Stimulated activated CD4-positive, alpha-beta T cell treated with anti-CD3 and anti-CD28 coated beads, TNF-alpha, amount 100 ng/mL, for 24 hours (primary cell): ENCODE data around the gene TUBGCP5.
"Not testable (repeated sequence)": the region's sequence is repeated elsewhere in the genome, so short reads cannot be mapped to it uniquely, and the experiment has no call there.

ENCODE experiments used
- DNase-seq, 3 experiments: peaks; one replicate each; pipeline ENCODE4 v3.0.0-alpha.2; 2020; ENCODE audit warnings: low read depth in 3 of 3

Gene TUBGCP5

DNA sequence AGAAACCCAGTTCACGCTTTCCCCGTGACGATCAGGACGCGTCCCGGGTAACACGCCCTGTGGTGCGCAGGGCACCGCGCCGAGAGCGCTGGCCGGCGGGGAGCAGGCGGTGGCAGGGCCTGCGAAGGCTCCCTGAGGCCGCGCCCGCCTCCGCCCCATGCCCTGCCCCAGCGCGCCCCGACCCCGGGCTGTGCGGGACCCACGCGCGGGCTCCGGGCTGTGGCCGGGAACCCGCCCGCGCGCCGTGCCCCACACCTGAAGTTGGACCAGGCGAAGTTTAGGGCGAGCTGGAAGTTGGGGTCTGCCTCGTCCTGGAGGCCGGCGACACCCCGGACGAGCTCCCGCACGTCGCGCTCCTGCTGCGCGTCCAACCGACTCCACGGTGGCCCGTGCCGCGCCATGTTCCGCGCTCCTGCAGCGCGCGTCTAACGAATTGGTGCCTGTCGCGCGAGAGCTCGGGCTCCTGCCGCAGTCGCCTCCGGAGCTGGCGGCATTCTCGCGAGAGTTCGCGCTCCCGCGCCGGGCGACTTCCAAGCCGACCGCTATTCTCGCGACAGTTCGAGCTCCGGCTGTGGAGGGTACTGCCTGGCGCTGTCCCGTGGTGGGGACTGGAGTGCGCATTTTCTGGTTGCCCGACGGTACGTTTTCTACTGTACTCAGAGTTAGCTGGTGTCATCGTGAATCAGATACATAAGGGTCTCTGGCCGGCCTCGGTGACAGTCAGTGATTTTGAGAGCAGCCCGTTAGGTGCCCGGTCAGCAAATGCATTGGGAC is at the start of gene TUBGCP5:
Gene TUBGCP5, minus strand, starts transcription at position 427 of the 774 bp plus-strand sequence. Its CDS starts 26 bp downstream, at position 401.
- DNase-seq = peak; percentile 95 to 98 (median 95)

DNA sequence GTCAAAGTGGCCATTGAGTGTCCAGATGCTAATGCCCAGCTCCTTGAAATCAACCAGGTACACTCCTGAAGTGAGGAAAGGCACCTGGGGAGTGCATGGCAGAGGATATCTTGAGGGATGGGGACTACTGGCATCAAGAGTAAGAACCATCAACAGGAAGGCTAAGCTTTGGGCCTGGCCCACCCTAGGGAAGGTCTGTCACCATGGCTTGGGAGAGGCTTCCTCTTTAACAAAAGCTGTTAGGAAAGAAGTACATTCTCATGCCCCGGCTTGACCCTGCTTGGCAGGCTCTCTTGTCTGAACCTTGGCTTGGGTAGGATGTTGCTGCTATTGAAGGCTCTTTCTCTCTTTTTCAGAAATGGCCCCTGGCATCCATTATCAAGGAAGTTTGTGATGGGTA is 43.7 kb upstream of the TUBGCP5 start:
- no peak for DNase-seq

DNA sequence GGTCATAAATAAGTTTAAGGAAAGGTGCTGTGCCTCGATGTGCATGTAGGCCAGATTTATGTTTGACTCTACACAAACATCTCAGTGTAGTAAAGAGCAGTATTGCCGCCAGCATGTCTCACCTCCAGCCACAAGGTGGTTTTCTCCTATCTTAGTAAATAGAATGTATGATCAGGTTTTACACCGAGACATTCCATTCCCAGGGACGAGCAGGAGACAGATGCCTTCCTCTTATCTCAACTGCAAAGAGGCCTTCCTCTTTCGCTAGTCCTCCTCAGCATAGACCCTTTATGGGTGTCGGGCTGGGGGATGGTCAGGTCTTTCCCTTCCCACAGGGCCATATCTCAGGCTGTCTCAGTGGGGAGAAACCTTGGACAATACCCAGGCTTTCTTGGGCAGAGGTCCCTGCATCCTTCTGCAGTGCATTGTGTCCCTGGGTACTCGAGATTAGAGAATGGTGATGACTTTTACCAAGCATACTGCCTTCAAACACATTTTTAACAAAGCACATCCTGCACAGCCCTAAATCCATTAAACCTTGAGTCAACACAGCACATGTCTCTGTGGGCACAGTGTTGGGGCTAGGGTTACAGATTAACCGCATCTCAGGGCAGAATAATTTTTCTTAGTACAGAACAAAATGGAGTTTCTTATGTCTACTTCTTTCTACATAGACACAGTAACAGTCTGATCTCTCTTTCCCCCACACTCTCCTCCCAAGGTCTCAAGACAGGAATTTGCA is 42.8 kb upstream of the TUBGCP5 start:
- not testable (repeated sequence) for DNase-seq

DNA sequence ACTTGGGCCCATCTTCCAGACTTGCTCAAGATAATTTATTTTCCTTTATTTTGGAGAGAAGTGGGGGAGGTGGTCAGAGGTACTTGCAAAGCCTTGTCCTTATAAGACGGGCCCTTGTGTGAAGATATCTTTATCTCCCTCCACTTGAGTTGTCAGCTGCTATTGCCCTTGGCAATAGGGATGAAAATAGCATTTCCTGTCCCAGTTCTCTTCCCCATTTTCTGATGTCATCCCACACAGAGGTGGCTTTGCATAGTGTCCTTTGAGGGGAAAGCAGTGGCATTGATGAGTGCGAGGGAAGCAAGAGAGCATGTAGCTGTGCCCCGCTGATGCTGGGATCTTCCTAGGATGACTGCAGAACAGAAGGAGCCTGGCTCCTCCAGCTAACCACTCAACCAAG is 41.9 kb upstream of the TUBGCP5 start:
- no peak for DNase-seq

DNA sequence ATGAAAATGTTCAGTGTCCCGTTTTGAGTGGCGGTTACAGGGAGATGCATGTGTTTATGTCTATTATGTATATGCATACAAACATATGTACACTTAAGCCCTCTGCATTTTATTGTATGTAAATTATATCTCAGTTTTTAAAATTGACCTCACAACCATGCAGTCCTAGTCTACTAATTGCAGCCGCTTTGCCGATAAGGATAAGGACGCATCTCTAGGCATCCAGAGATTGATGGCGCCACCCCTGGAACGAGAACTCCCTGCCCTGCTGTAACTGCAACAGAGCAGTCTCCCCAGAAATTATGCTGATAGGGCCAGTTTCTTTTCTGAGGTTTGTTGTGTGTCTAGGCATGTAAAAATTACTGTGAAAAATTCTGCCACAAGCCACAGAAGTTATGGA is 40.4 kb upstream of the TUBGCP5 start:
- DNase-seq = no peak

DNA sequence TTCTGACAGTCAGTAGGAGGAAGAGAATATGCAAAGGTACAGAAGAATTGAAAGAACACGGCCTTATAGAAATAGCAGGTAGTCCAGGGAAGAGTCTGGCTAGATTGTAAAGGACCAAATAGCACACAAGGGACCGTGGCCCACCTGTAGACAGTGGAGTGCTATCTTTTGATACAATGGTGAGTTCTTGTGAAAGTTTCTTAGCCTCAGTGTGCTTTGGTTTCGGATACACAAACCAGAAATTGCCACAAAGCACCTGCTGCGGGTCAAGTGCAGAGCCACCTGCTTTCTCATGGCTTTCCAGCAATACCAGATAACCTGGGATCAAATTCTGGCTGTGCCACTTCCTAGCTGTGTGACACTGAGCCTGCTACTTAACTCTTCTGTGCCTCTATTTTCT is 36.6 kb upstream of the TUBGCP5 start:
- no peak for DNase-seq

DNA sequence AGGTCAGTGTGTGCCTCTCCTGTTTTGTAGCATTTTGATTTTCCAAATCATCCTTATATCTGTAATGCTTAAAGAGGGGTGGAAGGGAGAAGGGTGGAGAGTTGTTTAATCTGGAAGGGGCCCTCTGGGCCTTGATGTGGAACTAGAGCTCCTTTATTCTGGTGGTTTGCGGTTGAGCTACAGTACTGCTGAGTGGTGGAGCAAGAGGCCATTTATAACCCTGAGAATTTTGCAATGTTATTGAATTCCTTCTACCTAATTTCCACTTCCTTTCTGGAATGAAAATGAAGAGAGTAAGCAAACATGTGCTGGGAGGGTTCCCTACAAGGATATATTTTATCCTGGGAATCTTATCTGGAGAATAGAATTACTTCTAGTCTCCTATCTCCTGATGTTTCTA is 35.3 kb upstream of the TUBGCP5 start:
- no peak for DNase-seq

DNA sequence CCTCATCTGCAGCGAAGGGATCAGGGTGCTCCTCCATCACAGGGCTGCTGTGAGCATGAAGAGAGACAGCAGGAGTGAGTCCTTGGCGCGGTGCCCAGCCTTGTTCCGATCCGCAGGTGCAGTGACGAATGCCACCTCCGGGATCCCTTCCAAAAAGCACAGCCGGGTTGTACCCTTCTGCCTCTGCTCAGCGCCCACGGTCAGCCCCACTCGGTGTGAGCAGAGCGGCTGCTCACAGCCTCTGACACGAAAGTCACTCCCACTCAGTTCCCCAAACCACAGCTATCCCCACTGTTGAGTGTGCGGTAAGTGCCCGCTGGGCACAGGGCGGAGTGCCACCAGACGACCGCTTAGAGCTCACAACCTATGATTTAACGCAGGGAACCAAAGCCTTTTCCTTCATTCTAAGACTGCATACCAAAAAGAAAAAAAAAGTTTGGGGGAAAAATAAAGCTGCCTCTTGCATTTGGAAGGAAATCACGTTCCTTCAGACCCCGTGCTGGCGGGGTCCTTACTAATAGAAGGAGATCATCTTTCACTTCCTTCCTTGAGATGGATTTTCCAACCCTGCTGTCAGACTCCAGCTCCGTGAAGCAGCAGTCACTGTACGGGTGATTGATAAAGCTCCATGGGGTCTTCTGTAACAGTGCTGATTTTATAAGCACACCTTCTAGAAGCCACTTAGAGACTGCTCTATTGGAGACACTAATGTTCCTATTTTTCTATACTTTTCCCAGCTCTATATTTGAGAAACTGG is 34.7 kb upstream of the TUBGCP5 start:
- DNase-seq = no peak

DNA sequence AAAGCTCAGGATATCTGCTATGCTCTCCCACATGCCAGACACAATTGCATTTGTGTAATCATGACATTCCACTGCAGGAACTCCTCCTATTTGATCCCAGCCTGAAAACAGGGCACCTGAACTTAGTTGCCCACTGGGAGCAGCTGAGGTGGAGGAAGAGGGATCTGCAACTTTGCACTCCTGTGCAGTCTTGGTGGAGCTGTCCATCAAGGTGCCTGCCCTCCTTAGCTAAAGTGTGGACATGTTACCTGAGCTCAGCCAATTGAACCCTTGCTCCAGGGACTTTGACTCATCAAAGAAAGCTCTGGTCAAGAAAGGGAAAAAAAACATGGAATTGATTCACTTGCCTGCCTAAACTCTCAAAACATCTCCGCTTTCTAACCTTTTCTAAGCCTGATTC is 33.3 kb upstream of the TUBGCP5 start:
- no peak for DNase-seq

DNA sequence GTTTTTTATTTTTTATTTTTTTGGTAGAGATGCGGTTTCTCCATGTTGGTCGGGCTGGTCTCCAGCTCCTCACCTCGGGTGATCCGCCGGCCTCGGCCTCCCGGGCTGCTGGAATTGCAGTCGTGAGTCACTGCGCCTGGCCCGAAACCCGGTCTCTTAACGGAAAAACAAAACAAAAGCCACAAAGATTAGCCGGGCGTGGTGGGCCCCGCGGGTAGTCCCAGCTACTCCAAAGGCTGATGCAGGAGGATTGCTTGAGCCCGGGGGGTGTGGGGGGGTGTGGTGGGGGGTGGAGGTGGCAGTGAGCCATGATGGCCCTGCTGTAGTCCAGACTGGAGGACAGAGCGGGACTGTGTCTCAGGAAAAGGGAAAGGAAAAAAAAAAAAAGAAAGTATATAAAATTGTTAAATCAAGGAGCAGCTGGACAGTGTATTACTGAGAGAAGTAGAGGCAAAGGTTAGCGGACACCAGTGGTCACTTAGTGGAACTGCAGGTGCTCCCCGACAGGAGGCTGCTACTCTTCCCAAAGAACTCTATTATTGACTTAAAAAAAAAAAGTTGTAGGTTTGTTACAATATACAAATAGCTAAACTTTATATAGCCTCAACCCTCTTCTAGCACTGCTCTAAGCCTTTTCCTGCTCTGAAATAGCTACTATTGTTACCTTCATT is 30.3 kb upstream of the TUBGCP5 start:
- DNase-seq = no peak

DNA sequence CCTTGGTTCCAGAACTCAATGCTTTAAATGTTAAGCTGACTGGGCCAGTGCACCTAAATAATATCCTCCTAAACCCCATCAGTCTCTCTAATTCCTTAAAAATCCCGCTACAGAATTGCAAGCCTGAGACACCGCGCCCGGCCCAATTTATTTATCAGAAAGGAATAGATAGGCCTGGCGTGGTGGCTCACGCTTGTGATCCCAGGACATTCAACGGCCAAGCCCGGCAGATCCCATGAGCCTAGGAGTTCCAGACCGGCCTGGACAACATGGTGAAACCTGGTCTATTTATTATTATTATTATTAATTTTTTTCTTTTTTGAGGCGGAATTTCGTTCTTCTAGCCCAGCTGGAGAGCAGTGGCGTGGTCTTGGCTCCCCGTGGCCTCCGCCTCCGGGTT is 28.0 kb upstream of the TUBGCP5 start:
- no peak for DNase-seq

DNA sequence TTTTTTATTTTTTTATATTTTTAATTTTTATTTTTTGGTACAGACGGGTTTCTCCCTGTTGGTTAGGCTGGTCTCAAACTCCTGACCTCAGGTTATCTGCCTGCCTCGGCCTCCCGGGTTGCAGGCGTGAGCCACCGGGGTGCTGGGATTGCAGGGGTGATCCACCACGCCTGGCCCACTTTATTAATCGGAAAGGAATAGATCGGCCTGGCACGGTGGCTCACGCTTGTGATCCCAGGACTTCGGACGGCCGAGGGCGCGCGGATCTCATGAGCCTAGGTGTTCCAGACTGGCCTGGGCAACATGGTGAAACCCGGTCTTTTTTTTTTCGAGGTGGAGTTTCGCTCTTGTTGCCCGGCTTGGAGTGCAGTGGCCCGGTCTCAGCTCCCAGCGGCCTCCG is 26.5 kb upstream of the TUBGCP5 start:
- DNase-seq = no peak

DNA sequence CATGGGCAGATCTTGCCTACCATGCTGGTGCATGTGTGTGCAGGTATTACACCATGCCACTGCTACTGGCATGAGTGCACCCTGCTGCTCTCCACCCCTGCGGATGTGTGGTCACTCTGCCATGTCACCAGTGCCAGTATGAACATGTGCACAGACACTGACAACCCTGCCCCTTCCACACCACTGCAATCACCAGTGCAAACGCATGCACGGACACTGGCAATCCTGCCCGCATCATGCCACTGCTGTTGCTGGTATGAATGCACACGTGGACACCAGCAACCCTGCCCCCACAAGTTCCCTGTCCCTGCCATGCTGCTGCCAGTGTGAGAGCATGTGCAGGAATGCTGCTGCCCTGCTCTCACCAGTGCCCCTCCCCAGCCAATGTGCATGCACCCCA is 24.8 kb upstream of the TUBGCP5 start:
- no peak for DNase-seq

DNA sequence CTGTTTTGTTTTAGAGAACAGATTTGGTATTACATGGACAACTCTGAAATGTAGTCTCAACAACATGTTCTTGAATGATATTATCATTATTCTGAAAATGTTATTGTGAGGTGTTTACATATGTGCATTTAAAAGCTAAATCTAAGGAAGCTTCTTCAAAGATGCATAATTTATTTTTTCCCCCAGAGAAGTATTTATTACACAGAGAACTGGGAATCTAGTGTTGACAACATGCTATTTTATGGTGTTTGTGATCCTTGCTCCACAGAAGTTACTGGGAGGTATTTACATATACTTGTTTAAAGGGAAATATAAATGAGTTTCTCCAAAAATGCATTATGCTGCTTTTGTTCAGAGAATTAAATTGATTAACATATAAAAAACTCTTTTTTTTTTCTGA is 18.3 kb upstream of the TUBGCP5 start:
- no peak for DNase-seq

DNA sequence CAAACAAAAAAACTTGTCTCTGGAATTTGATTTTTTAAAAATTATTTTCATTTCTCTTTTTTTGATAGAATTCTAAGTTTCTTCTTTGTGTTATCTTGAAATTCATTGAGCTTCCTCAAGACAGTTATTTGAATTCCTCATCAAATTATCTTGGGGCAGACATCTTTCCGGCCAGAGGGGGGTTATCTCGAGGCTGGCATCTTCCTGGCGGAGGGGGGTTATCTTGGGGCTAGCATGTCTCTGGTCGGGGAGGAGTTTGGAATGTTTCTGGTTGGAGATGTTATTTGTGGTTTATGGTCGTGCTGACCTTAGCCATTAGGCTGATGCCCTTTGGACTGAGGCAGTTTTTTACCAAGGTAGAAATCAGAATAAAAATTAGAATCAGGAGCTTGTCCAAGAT is 15.9 kb upstream of the TUBGCP5 start:
- DNase-seq = no peak

DNA sequence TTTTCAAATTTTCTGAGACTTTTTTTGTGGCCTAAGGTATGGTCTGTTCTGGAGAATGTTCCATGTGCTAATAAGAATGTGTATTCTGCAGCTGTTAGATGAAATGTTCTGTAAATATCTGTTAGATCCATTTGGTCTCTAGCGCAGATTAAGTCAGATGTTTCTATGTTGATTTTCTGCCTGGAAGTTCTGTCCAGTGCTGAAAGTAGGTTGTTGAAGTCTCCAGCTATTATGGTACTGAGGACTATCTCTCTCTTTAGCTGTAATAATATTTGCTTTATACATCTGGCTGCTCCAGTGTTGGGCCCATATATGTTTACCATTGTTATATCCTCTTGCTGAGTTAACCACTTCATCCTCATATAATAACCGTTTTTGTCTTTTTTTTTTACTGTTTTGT is 13.2 kb upstream of the TUBGCP5 start:
- no peak for DNase-seq

DNA sequence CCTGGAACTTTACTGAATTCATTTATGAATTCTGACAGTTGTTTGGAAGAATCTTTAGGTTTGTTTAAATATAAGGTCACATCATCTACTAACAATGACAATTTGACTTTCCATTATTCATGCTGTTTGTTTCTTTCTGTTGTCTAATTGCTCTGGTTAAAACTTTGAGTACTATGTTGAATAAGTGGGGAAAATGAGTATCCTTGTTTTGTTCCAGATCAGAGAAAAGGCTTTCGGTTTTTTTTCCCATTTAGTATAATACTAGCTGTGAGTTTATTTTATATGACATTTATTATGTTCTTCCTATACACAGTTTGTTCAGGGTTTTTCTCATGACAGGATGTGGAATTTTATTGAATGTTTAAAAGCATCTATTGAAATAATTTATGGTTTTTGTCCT is 11.3 kb upstream of the TUBGCP5 start:
- DNase-seq = no peak

DNA sequence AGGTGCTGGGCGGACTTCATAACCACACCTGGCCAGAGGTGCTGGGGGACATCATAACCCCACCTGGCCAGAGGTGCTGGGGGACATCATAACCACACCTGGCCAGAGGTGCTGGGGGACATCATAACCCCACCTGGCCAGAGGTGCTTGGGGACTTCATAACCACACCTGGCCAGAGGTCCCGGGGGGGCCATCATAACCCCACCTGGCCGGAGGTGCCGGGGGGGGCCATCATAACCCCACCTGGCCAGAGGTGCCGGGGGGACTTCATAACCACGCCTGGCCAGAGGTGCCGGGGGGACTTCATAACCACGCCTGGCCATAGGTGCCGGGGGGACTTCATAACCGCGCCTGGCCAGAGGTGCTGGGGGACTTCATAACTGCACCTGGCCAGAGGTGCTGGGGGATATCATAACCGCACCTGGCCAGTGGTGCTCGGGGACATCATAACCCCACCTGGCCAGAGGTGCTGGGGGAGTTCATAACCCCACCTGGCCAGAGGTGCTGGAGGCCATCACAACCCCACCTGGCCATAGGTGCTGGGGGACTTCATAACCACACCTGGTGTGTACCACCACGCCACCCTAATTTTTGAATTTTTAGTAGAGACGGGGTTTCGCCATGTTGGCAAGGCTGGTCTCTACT is 10.7 kb upstream of the TUBGCP5 start:
- no peak for DNase-seq

DNA sequence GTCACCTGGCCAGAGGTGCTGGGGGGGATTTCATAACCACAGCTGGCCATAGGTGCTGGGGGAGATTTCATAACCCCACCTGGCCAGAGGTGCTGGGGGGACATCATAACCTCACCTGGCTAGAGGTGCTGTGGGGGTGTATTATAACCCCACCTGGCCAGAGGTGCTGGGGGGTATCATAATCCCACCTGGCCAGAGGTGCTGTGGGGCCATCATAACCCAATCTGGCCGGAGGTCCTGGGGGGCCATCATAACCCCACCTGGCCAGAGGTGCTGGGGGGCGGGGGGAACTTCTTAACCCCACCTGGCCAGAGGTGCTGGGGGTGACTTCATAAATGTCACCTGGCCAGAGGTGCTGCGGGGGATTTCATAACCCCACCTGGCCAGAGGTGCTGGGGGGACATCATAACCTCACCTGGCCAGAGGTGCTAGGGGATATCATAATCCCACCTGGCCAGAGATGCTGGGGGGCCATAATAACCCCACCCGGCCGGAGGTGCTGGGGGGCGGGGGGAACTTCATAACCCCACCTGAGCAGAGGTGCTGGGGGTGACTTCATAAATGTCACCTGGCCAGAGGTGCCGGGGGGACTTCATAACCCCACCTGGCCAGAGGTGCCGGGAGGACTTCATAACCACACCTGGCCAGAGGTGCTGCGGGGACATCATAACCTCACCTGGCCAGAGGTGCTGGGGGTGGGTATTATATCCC is 9.4 kb upstream of the TUBGCP5 start:
- not testable (repeated sequence) for DNase-seq

DNA sequence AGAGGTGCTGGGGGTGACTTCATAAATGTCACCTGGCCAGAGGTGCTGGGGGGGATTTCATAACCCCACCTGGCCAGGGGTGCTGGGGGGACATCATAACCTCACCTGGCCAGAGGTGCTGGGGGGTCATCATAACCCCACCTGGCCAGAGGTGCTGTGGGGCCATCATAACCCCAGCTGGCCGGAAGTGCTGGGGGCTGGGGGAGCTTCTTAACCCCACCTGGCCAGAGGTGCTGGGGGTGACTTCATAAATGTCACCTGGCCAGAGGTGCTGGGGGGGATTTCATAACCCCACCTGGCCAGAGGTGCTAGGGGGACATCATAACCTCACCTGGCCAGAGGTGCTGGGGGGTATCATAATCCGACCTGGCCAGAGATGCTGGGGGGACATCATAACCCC is 4.6 kb upstream of the TUBGCP5 start:
- DNase-seq = not testable (repeated sequence)

DNA sequence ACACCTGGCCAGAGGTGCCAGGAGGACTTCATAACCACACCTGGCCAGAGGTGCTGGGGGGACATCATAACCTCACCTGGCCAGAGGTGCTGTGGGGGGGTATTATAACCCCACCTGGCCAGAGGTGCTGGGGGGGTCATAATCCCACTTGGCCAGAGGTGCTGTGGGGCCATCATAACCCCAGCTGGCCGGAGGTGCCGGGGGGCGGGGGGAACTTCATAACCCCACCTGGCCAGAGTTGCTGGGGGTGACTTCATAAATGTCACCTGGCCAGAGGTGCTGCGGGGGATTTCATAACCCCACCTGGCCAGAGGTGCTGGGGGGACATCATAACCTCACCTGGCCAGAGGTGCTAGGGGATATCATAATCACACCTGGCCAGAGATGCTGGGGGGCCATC is 4.2 kb upstream of the TUBGCP5 start:
- not testable (repeated sequence) for DNase-seq
